BJ (cell line): ENCODE results near the gene EYA4. TPM values are rescaled to one million over a fixed set of nuclear protein-coding genes. Genes with fewer than 3 reads are reported as not detected.

Experiments
- CTCF ChIA-PET: fragments of 350-600 bp; formaldehyde crosslinking; extraction: SDS; loops from one replicate; lab custom pipeline; 2021; ENCODE audit warnings: antibody characterized with exemption, inconsistent platforms; lab: Yijun Ruan, JAX
- POLR2A ChIA-PET: fragments of 300-600 bp; sonication (Branson Sonifier 250); formaldehyde crosslinking; extraction: SDS; loops from one replicate; lab custom pipeline; 2021; ENCODE audit warnings: antibody characterized with exemption; lab: Charles Lee
- DNase-seq: peaks from one replicate; pipeline ENCODE4 v3.0.0-alpha.2; 2011; ENCODE audit warnings: low read depth
- H3K27me3 ChIP-seq: 2 replicates; pipeline ENCODE4 v1.6.0; 2011; ENCODE audit warnings: low read length; ENCODE audit not compliant: control insufficient read depth, insufficient read depth
- H3K36me3 ChIP-seq: 2 replicates; pipeline ENCODE4 v1.5.1; 2011; ENCODE audit warnings: low read length; ENCODE audit not compliant: control insufficient read depth, insufficient read depth
- H3K4me3 ChIP-seq: 2 replicates; pipeline ENCODE4 v1.5.1; 2011; ENCODE audit warnings: low read depth, mild to moderate bottlenecking, control low read depth, low read length
- polyA plus RNA-seq: library from polyadenylated mRNA; depleted of rRNA; stranded (reverse); fragments of >200 nt; gene quantifications from 2 replicates; pipeline ENCODE4 v1.2.3, GENCODE V29; 2011
- TF ChIP-seq, protein P1 (sequence below): IDR thresholded peaks from 2 replicates; pipeline ENCODE4 v1.5.1; 2011; ENCODE audit warnings: low read depth, mild to moderate bottlenecking, control low read depth, inconsistent platforms, low read length, moderate library complexity; ENCODE audit not compliant: insufficient read depth

EYA4 gene
- polyA plus RNA-seq, 1 experiment, result 0.32 TPM

- no peak for DNase-seq
- CTCF ChIA-PET, result interaction anchor here (1.0 kb wide), 1 partner anchor 24 kb away, joined by 3 read pairs; no protein-coding TSS in a partner anchor
- H3K36me3 ChIP-seq, result no peaks in the 10 kb centered on the region
- no peaks in the 10 kb centered on the region for H3K27me3 ChIP-seq
- POLR2A ChIA-PET, result no interaction called here
- TF ChIP-seq, protein P1, sequence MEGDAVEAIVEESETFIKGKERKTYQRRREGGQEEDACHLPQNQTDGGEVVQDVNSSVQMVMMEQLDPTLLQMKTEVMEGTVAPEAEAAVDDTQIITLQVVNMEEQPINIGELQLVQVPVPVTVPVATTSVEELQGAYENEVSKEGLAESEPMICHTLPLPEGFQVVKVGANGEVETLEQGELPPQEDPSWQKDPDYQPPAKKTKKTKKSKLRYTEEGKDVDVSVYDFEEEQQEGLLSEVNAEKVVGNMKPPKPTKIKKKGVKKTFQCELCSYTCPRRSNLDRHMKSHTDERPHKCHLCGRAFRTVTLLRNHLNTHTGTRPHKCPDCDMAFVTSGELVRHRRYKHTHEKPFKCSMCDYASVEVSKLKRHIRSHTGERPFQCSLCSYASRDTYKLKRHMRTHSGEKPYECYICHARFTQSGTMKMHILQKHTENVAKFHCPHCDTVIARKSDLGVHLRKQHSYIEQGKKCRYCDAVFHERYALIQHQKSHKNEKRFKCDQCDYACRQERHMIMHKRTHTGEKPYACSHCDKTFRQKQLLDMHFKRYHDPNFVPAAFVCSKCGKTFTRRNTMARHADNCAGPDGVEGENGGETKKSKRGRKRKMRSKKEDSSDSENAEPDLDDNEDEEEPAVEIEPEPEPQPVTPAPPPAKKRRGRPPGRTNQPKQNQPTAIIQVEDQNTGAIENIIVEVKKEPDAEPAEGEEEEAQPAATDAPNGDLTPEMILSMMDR, result no peak
- no peak overlapping the region for H3K4me3 ChIP-seq
Measured at GRCh38 chr6:133208183-133208755, 32.9 kb upstream of the EYA4 start.

GRCh38 chr6:133214267-133214666, 26.9 kb upstream of the EYA4 start:
- Histone ChIP-seq H3K36me3 (no peaks in the 10 kb centered on the region), H3K4me3 (no peak overlapping the region), H3K27me3 (no peaks in the 10 kb centered on the region)
- DNase-seq, result no peak
- TF ChIP-seq, protein P1, result no peak
- POLR2A ChIA-PET, result no interaction called here
- CTCF ChIA-PET, result no interaction called here

- Histone ChIP-seq H3K27me3 (no peaks in the 10 kb centered on the region), H3K36me3 (no peaks in the 10 kb centered on the region), H3K4me3 (no peak overlapping the region)
- DNase-seq, result no peak
- TF ChIP-seq, protein P1, result no peak
- ChIA-PET POLR2A (no interaction called here), CTCF (no interaction called here)
Measured at GRCh38 chr6:133218852-133219251, 22.3 kb upstream of the EYA4 start.

DNA sequence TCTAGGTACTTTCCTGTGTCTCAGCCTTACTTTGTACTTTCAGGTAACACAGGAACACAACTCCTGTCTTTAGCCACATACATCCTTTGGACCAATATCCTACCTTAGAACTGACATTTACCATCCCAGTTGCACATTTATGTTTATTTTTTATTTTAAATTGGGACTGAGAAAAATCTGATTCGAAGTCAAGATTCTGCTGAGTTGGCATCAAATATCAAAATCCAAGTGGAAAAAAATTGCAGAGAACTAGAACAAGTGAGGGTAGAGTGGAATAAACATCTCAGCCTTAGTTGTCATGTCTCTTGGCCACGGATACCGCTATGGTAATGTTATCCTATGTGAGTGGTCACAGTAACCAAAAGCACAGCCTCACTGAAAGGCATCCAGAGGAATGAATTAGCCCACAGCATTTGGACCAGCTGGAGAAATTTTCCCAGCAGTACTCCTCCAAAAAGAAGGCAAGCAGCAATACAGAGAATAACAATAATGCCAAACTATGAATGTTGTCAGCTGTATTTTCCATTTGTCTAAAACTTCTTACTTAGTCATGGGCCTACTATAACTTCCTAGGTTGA, 17.6 kb upstream of the EYA4 start:
- TF ChIP-seq, protein P1, result no peak
- ChIA-PET CTCF (no interaction called here), POLR2A (no interaction called here)
- H3K36me3 ChIP-seq, result no peaks in the 10 kb centered on the region
- no peaks in the 10 kb centered on the region for H3K27me3 ChIP-seq
- no peak overlapping the region for H3K4me3 ChIP-seq
- no peak for DNase-seq

DNA sequence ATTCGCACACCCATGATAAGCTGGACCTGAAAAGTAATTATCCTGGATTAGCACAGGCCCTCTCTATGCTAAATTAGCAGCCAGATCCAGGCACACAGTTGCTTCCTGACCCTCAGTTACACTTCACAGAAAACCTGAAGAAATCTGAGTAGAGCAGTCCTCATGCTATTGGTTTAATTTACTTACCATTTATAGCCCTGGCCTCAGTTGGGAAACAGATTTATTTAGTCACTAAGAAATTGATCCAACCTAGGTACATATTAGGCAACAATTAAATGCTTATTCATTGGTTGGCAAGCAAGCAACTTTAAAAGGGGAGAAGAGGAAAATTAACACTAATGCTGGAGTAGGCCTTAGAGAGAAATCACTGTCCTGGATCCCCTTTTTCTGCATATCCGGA, 15.6 kb upstream of the EYA4 start:
- H3K27me3 ChIP-seq, result no peaks in the 10 kb centered on the region
- H3K4me3 ChIP-seq, result no peak overlapping the region
- DNase-seq, result no peak
- TF ChIP-seq, protein P1, result no peak
- CTCF ChIA-PET, result no interaction called here
- no peaks in the 10 kb centered on the region for H3K36me3 ChIP-seq
- POLR2A ChIA-PET, result no interaction called here
